Keratinocyte (primary cell): ENCODE data around the gene MUC2.

Source experiments
- CTCF ChIP-seq, 3 experiments: IDR thresholded peaks in 1 of 3; conservative IDR thresholded peaks in 1 of 3; optimal IDR thresholded peaks in 1 of 3; 2 replicates in 2 of 3; 3 replicates in 1 of 3; pipeline versions ENCODE3 to v1.5.1; 2011; ENCODE audit warnings: low read length in 3 of 3, mild to moderate bottlenecking in 3 of 3, moderate library complexity in 2 of 3, control low read depth in 1 of 3, inconsistent platforms in 1 of 3; ENCODE audit not compliant: insufficient read depth in 2 of 3; ENCODE audit errors: extremely low read depth in 1 of 3
- EZH2 ChIP-seq: IDR thresholded peaks from one replicate; pipeline ENCODE4 v1.6.1; 2012; ENCODE audit warnings: inconsistent platforms, mild to moderate bottlenecking, low read length, moderate library complexity

- TF ChIP-seq CTCF (optimal IDR thresholded peaks at IDR 0.05 in 1 of 3, IDR thresholded peaks at IDR 0.05 in 1 of 3, conservative IDR thresholded peaks at IDR 0.05 in 1 of 3; ENCODE audit: extremely low read depth in 1 of 3, insufficient read depth in 2 of 3, low read length in 3 of 3) (no peak), EZH2 (no peak)
Observed at GRCh38 chr11:1060410-1060809, 14.3 kb upstream of the MUC2 start.
